HG03025 (cell line): ENCODE results near the gene PVALEF.
"Not testable (repeated sequence)": the region's sequence is repeated elsewhere in the genome, so short reads cannot be mapped to it uniquely, and the experiment has no call there.

Experiments used
- ATAC-seq: cut with Tn5 transposase; IDR thresholded peaks from one replicate; pipeline ENCODE4 v1.9.1; 2021; ENCODE audit warnings: mild to moderate bottlenecking, moderate library complexity; ENCODE audit not compliant: unreplicated experiment, low FRiP score

PVALEF gene

DNA sequence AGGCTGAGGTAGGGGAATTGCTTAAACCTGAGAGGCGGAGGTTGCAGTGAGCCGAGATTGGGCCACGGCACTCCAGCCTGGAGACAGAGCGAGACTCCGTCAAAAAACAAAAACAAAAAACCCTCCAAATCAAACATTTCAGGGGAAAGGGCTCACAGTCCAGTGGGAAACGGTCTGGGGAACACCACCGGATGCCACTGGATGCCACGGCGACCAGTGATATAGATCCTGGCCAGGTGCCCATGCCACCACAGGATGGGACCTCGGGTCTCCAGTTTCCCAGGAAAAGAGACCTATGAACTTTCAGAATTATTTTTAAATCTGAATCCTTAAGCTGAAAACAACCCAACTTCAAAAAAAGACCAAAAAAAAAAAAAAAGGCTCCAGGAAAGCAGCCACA, 45.2 kb downstream of the PVALEF start:
- no peak for ATAC-seq

GRCh38 chr17:81210868-81211267, 45.6 kb downstream of the PVALEF start:
- no peak for ATAC-seq

DNA sequence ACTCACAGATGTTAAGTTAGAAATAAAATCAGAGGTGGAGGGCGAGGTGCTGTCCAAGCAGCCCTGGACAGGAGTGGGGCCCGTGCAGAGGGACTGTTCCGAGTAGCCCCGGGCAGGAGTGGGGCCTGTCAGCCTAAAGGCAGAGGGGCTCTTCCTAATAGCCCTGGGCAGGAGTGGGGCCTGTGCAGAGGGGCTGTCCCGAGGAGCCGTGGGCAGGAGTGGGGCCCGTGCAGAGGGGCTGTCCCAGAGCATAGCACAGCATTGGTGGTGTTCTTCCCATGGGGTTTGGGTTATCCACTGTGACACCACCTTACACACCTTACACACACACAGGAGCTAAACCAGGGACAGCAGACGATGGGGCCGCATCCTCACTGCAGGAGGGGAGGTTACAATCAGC, 47.1 kb downstream of the PVALEF start:
- no peak for ATAC-seq

DNA sequence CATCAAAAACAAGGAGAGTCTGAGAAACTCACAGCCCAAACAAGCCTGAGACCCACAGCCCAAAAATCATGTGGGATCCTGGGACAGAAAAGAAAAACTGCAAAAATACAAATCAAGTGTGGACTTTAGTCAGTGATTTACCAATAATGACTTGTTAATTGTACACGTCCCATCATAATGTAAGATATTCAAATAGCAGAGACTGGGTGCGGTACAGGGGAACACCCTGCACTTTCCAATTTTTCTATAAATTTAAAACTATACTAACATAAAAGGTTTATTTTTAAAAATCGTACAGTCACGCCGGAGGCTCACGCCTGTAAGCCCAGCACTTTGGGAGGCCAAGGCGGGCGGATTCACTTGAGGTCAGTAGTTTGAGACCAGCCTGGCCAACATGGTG, 48.7 kb downstream of the PVALEF start:
- ATAC-seq = no peak

DNA sequence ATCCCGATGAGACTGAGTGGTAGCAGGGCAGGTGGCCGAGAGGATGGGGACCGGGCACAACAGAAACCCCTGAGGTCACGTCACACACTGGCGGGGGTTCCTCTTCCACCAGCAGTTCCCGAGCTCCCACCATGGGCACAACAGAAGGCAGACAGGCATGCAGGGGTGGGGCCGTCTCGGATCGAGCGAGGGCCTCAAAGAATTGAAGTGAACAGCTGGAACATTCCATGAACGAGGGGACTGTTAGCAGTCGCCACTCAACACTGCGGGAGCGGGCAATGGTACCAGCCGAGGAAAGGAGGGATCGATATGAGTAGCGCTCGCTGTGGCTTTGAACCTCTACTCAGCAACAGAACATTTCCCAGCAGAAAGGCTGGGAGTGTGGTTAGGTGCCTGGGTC, 52.2 kb downstream of the PVALEF start:
- no peak for ATAC-seq

- no peak for ATAC-seq
Observed at GRCh38 chr17:81218459-81218858, 53.2 kb downstream of the PVALEF start.

GRCh38 chr17:81218991-81219390, 53.7 kb downstream of the PVALEF start:
- ATAC-seq = no peak

- ATAC-seq = no peak
Observed at GRCh38 chr17:81219476-81220180, 54.3 kb downstream of the PVALEF start.

DNA sequence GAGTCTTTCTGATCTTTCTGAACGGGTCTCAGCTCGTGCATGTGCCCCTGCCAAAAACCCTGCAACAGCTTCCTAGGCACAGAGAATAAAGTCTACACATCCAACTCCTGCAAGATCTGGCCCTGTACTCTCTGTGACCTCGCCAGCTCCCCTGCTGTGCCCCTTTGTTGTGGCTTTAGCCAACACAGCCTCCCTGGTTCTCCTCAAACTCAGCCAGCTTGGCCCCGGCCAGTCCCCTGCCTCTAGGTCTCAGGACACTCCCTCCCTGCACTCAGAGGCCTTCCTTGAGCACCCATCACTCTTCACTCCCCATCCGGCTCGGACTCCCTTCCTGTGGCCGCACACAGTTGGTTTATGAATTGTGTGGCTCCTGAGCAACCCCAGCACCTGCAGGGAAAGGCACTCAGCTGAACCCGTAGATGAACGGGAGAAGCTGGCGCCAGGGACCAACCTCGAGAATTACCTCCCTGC, 56.1 kb downstream of the PVALEF start:
- no peak for ATAC-seq

GRCh38 chr17:81221842-81222619, 56.7 kb downstream of the PVALEF start:
- ATAC-seq = no peak

GRCh38 chr17:81222620-81222905, 57.3 kb downstream of the PVALEF start:
- ATAC-seq = no peak

DNA sequence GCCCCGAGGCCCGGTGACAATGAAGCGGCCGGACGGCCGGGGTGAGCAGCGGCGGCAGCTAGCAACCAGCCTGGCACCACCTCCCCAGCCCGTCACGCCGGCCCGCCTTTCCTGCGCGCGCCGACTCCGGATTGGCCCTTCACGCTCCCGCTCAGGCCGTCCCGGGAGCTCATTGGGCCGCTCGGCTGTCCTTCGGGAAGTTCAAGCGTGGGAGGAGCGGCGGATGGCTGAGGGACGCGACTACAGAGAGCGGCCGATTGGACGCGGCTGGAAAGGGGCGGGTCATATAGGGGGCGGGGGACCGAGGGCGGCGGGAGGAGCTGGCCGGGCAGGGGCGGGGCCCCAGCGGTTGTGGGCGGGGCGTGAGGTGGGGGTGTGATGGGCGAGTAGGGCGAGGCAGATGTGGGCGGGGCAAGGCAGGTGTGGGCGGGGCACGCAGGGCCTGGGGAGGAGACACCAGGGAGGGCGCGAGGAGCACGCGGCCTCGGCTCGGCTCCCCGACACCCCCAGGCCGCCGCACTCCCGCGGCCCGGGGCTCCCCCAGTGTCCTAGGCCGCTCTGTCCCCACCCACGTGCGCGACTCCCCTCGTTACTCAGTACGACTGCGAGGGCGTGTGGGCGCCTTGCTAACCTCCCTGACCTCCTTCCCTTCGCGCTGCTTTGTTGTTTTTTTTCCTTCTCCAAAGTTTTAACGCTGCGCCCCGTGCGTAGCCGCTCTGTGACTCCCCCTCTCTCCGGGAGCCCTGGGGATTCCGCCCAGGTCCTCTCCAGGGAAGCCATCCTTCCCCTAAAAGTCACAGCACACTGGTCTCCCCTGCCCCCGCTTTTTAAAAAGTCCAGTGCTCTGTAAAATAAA, 57.8 kb downstream of the PVALEF start, which contains the start of gene CEP131:
Gene CEP131, minus strand, starts transcription at position 60 of the 856 bp plus-strand sequence. CDS start 2,909 bp downstream, outside the sequence.
- peak; percentile 81 for ATAC-seq

- no peak for ATAC-seq
Observed at GRCh38 chr17:81223762-81224130, 58.4 kb downstream of the PVALEF start.

DNA sequence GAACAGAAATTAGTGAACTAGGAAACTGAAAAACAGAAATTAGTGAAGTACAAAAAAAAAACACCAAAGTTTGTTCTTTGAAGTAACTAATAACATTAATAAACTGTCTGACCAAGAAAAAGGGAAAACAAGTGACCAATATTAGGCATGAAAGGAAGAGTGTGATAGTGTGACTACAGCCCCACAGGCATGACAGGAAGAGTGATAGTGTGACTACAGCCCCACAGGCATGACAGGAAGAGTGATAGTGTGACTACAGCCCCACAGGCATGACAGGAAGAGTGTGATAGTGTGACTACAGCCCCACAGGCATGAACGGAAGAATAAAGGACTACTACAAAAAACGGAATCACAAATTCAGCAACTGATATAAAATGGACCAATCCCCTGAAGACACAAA, 62.3 kb downstream of the PVALEF start:
- ATAC-seq = not testable (repeated sequence)

DNA sequence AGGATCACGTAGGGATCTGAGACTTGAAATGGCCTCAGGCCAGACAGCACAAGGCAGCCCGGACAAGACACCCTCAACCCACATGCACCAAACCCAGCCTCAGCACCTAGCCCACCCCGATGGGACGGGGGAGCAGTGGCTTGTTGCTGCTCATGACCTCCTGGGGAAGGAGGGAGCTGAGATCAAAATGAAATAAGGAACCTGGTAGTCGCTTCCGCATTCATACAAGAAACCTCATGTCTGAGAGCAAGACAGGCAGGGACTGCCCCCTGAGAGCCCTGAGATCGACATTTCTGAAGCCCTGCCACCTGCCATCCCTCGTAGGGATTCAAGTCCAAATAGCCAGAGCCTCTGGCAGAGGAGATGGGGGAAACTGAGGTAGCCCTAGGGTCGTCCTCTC, 63.1 kb downstream of the PVALEF start:
- ATAC-seq = no peak

DNA sequence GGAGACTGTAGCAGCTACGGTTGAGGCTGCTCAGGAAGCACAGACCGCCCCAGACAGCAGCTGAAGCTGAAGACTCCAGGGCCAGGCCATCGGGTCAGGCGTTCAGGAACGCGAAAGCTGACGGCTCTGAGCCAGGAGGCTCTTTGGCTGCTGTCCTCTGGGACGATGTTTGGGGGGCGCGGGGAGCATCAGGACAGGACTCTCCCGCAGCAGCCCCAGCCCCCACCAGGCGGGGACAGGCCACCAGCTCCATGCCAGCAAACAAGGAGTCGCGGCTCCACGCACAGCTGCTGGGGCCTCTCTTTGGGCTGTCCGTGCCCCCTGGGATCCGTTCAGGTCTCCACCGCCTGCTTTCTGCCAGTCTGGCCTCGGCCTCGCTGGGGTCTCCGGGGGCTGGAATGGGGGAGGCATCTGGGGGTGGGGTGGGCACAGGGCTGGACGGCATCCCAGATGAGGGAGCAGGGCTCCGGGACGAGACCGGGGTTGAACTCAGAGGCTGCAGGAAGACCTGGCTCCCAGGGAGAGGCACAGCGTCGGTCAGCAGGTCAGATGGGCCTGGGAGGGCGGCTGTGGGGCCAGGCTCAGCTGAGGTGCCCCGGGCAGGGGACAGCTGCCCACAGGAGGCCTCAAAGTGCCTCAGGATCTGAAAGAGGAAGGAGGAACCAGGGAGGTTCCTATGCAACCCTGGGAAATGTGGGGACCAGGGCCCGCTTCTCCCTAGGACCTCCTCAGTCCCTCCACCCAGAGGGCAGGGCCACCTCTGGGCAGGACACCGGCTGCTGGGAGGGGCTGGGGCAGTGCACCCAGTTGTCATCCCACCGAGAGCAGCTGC, 63.7 kb downstream of the PVALEF start:
- no peak for ATAC-seq

DNA sequence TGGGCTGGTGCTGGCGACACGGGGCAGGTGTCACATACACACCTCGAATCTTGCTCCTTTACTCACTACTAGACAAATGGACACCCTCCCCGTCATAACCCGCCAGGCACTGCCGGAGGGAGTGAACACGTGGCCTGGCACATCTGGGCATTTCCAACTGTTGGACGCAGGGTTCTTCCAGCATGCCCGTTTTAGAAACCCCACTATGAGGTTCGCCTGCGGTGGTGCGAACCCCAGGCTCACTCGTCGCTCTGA, 64.3 kb downstream of the PVALEF start:
- ATAC-seq = no peak

GRCh38 chr17:81230043-81230820, 64.9 kb downstream of the PVALEF start:
- ATAC-seq = no peak

DNA sequence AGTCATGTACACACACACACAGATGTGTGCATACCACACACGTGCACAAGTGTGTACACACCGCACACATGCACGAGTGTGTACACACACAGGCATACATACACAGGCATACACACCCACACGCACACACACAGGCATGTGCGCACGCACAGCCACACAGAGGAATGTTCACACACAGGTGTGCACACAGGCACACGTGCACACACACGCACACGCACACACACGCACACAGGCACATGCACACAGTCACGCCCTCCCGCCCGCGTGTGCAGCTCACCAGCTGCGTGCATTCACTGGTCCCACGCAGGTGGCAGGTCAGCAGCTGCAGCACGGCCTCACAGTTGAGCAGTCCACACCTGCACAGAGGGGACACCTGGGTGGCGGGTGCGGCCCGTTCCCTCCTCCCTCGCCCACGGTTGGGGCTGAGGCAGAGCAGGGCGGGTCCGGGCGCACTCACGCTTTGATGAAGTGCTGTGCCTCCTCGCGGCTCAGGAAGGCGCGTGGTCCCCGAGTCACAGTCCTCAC, 65.9 kb downstream of the PVALEF start:
- ATAC-seq = no peak
